ENCODE measurements around the gene CNNM1. TPM values are rescaled to one million over a fixed set of nuclear protein-coding genes. Genes with fewer than 3 reads are reported as not detected.

CNNM1 gene
- total RNA-seq, 1 donor from 2014 or later: not detected

DNA sequence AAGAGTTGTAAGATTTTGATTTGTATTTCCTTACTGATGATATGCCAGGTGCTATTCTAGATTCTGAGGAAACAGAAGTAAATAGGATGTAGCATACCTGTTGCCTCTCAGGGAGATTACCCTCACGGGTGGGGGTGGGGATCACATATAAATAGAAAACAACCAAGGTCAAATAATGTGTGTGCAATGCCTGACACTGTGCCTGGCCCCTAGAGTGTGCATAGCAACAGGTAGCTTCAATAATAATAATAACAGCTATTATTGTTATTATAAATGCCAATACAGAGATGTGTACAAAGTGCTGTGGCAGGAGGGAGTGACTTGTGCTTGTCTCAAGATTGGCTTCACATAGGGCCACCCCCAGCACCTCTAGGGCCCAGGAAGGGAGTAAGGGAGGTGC is 24.0 kb downstream of the CNNM1 start:
- no peak for FAIRE-seq
- Histone ChIP-seq H3K27me3 (ENCODE audit: control insufficient read depth, insufficient read depth, low read length) (no peaks in the 10 kb centered on the region), H3K36me3 (ENCODE audit: control insufficient read depth, insufficient read depth, low read length) (no peaks in the 10 kb centered on the region), H3K4me3 (ENCODE audit: low read depth, low read length) (no peak overlapping the region)
- DNase-seq (ENCODE audit: low read depth): no peak
- TF ChIP-seq, protein P1, sequence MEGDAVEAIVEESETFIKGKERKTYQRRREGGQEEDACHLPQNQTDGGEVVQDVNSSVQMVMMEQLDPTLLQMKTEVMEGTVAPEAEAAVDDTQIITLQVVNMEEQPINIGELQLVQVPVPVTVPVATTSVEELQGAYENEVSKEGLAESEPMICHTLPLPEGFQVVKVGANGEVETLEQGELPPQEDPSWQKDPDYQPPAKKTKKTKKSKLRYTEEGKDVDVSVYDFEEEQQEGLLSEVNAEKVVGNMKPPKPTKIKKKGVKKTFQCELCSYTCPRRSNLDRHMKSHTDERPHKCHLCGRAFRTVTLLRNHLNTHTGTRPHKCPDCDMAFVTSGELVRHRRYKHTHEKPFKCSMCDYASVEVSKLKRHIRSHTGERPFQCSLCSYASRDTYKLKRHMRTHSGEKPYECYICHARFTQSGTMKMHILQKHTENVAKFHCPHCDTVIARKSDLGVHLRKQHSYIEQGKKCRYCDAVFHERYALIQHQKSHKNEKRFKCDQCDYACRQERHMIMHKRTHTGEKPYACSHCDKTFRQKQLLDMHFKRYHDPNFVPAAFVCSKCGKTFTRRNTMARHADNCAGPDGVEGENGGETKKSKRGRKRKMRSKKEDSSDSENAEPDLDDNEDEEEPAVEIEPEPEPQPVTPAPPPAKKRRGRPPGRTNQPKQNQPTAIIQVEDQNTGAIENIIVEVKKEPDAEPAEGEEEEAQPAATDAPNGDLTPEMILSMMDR (IDR thresholded peaks at IDR 0.05; ENCODE audit: insufficient read depth, low read length, severe bottlenecking): no peak

DNA sequence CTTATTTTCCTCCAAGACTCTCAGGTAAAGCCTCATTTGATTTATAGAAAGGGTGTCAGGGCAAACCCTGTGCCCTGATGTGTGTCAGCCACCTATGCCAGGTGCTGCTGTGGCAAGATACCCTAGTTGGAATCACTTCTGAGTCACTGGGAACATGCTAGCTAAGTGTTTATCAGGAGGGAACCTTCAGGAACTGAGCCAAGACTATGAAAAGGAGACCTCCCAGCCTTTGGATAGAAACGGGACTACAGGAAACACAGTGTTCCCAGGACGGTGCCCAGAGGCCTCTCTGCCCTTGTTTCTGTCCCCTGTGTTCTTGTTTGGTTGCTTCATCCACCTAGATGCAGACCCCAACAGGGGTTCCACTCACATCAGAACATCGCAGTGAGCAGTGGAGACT is 28.5 kb downstream of the CNNM1 start:
- DNase-seq (ENCODE audit: low read depth) (no peak), FAIRE-seq (no peak)
- Histone ChIP-seq H3K4me3 (ENCODE audit: low read depth, low read length) (no peak overlapping the region), H3K36me3 (ENCODE audit: control insufficient read depth, insufficient read depth, low read length) (no peaks in the 10 kb centered on the region), H3K27me3 (ENCODE audit: control insufficient read depth, insufficient read depth, low read length) (no peaks in the 10 kb centered on the region)
- TF ChIP-seq, protein P1 (IDR thresholded peaks at IDR 0.05; ENCODE audit: insufficient read depth, low read length, severe bottlenecking): no peak

DNA sequence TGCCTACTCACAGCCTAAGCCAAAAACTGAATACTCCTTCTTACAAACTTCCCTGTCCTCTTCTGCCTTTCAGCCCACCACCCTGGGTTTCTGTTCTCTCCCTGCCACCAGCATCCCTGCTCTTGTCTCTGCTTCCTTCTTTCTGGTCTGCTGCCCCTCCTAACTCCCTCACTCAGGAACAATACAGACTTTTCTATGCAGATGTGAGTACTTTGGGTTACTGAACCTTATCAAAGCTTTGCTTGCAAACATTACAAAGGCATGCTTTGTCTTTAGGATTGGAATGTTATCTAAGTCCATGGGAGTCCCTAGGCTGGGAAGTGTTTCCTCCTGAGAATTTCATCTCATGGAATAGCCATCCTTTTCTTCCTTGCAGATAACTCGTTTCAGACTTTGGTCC is 28.9 kb downstream of the CNNM1 start:
- DNase-seq (ENCODE audit: low read depth) (no peak), FAIRE-seq (peak; percentile 28)
- Histone ChIP-seq H3K4me3 (ENCODE audit: low read depth, low read length) (no peak overlapping the region), H3K36me3 (ENCODE audit: control insufficient read depth, insufficient read depth, low read length) (no peaks in the 10 kb centered on the region), H3K27me3 (ENCODE audit: control insufficient read depth, insufficient read depth, low read length) (no peaks in the 10 kb centered on the region)
- TF ChIP-seq, protein P1 (IDR thresholded peaks at IDR 0.05; ENCODE audit: insufficient read depth, low read length, severe bottlenecking): no peak

DNA sequence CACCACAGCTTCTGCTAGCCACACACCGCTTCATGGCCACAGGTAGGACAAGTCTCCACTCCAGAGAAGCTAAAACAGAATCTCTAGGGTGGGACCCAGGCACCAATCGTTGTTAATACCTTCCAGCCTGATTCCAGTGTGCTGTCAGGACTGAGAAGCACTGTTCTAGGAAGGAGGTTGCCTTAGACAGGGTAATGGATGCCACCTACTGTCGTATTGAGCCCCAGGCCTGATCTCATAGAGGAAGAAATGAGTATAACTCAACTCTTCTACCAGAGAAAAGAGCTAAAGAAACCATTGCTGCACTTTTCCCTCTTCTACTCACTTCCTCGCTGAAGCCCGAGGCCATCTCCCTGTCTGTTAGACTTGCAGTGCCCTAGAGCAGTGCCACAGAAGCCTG is 31.8 kb downstream of the CNNM1 start:
- no peak for DNase-seq (ENCODE audit: low read depth)
- H3K4me3 ChIP-seq (ENCODE audit: low read depth, low read length): no peak overlapping the region
- FAIRE-seq: peak; percentile 83

DNA sequence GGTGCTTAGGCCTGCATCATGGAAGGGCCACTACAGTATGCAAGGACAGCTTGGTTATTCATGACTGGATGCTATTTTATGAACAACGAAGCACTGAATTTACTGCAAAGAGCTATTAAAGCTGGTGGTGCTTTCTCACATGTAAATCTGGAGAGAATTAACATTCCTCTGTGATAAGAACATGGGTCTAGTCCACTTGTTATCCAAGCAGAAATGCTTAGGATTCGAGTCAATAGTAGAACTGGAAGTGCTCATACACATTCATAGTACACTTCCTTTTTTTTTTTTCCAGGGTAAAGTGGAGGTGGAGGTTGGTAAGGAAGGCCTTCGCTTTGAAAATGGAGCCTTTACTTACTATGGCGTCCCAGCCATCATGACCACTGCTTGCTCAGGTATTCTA is 35.0 kb downstream of the CNNM1 start:
- no peak overlapping the region for H3K4me3 ChIP-seq (ENCODE audit: low read depth, low read length)
- no peaks in the 10 kb centered on the region for H3K36me3 ChIP-seq (ENCODE audit: control insufficient read depth, insufficient read depth, low read length)
- no peak for DNase-seq (ENCODE audit: low read depth)
- TF ChIP-seq, protein P1 (IDR thresholded peaks at IDR 0.05; ENCODE audit: insufficient read depth, low read length, severe bottlenecking): no peak
- no peaks in the 10 kb centered on the region for H3K27me3 ChIP-seq (ENCODE audit: control insufficient read depth, insufficient read depth, low read length)
- no peak for FAIRE-seq

More for the DNA sequence above, 31.8 kb downstream of the CNNM1 start:
- no peaks in the 10 kb centered on the region for H3K36me3 ChIP-seq (ENCODE audit: control insufficient read depth, insufficient read depth, low read length)
- TF ChIP-seq, protein P1 (IDR thresholded peaks at IDR 0.05; ENCODE audit: insufficient read depth, low read length, severe bottlenecking): no peak
- H3K27me3 ChIP-seq (ENCODE audit: control insufficient read depth, insufficient read depth, low read length): no peaks in the 10 kb centered on the region

DNA sequence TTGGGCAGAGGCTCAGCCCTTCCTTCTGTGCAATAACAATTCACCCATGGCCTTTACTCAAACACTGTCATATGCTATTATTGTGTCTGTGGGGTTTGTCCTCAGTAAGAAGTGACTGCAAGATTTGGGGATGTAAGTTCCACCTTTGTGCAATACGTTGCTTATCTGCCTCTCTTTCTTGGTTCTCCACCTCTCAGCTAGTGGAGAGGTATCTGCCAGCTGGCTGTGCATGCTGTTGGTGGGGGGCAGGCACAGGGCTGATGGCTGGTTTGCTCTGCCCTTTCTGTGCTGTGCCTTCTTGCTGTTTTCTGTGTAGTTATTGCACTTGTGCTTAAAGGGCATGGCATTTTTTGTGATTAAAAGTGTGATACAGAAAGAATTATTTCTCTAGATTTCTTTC is 36.2 kb downstream of the CNNM1 start:
- H3K4me3 ChIP-seq (ENCODE audit: low read depth, low read length): no peak overlapping the region
- no peak for FAIRE-seq
- peaks cover 2% of the 10 kb centered on the region for H3K27me3 ChIP-seq (ENCODE audit: control insufficient read depth, insufficient read depth, low read length)
- H3K36me3 ChIP-seq (ENCODE audit: control insufficient read depth, insufficient read depth, low read length): no peaks in the 10 kb centered on the region
- no peak for DNase-seq (ENCODE audit: low read depth)
- TF ChIP-seq, protein P1 (IDR thresholded peaks at IDR 0.05; ENCODE audit: insufficient read depth, low read length, severe bottlenecking): no peak

Data from bronchial epithelial cell (primary cell).